HL-60 (cell line): ENCODE results near the gene CCDC154.

Experiments used
- DNase-seq, 2 experiments: peaks; one replicate each; pipeline ENCODE4 v3.0.0-alpha.2; 2010 to 2020; ENCODE audit warnings: low read depth in 1 of 2, low spot score in 1 of 2
- H3K27ac ChIP-seq: fragments of 250-450 bp; sonication (Bioruptor Pico); replicated peaks from 2 replicates; pipeline ENCODE4 v1.5.1; 2020; ENCODE audit warnings: mild to moderate bottlenecking, moderate library complexity
- H3K27me3 ChIP-seq: fragments of 250-450 bp; sonication (Bioruptor Pico); 2 replicates; pipeline ENCODE4 v1.5.1; 2021; ENCODE audit warnings: mild to moderate bottlenecking, moderate library complexity; ENCODE audit not compliant: insufficient read depth, poor library complexity, severe bottlenecking
- H3K4me3 ChIP-seq: replicated peaks from 2 replicates; pipeline ENCODE4 v1.5.1; 2011; ENCODE audit warnings: mild to moderate bottlenecking, control low read depth, low read length; ENCODE audit not compliant: insufficient read depth
- CTCF ChIP-seq: IDR thresholded peaks from one replicate; pipeline ENCODE4 v1.5.1; 2011; ENCODE audit warnings: low read length, control low read depth, inconsistent platforms; ENCODE audit not compliant: insufficient read depth
- GABPA ChIP-seq: IDR thresholded peaks from 2 replicates; pipeline ENCODE4 v1.6.1; 2012; ENCODE audit warnings: low read depth
- POLR2AphosphoS5 ChIP-seq: IDR thresholded peaks from 2 replicates; pipeline ENCODE4 v1.6.1; 2012; ENCODE audit warnings: low read depth
- SPI1 ChIP-seq: IDR thresholded peaks from 2 replicates; pipeline ENCODE4 v1.6.1; 2012; ENCODE audit warnings: low read depth, mild to moderate bottlenecking, borderline replicate concordance
- TF ChIP-seq, protein P1 (sequence below): IDR thresholded peaks from 2 replicates; pipeline ENCODE4 v1.6.1; 2012; ENCODE audit warnings: low read depth; ENCODE audit not compliant: insufficient replicate concordance

CCDC154 gene

DNA sequence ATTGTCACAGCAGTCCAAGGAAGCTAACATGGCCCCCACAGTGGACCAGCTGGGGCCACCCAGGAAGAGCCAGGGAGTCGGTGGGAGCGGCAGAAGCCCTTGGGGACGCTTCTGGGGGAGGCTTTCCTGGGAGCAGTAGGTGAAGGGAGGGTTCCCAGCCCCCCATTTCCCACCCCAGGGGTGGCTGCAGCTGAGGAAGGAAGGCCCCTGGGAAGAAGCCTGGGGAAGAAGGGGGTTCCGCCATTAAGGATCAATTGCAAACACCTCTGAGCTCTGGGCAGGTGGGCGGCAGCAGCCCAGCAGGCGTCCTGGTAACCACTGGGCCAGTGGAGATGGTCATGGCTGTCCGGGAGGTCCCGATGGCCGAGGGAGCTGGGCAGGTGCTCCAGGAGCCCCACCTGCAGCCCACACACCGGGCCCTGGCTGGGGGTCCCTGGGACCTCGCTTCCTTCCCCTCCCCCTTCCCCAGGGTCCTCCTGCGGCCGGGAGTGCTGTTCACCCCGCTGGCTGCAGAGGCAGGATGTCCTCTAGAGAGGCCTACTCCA, 14.1 kb downstream of the CCDC154 start:
- peaks cover 3% of the 10 kb centered on the region for H3K27me3 ChIP-seq
- no peak for DNase-seq
- no peak overlapping the region for H3K27ac ChIP-seq
- TF ChIP-seq POLR2AphosphoS5 (no peak), CTCF (no peak), GABPA (no peak), SPI1 (no peak)
- TF ChIP-seq, protein P1, sequence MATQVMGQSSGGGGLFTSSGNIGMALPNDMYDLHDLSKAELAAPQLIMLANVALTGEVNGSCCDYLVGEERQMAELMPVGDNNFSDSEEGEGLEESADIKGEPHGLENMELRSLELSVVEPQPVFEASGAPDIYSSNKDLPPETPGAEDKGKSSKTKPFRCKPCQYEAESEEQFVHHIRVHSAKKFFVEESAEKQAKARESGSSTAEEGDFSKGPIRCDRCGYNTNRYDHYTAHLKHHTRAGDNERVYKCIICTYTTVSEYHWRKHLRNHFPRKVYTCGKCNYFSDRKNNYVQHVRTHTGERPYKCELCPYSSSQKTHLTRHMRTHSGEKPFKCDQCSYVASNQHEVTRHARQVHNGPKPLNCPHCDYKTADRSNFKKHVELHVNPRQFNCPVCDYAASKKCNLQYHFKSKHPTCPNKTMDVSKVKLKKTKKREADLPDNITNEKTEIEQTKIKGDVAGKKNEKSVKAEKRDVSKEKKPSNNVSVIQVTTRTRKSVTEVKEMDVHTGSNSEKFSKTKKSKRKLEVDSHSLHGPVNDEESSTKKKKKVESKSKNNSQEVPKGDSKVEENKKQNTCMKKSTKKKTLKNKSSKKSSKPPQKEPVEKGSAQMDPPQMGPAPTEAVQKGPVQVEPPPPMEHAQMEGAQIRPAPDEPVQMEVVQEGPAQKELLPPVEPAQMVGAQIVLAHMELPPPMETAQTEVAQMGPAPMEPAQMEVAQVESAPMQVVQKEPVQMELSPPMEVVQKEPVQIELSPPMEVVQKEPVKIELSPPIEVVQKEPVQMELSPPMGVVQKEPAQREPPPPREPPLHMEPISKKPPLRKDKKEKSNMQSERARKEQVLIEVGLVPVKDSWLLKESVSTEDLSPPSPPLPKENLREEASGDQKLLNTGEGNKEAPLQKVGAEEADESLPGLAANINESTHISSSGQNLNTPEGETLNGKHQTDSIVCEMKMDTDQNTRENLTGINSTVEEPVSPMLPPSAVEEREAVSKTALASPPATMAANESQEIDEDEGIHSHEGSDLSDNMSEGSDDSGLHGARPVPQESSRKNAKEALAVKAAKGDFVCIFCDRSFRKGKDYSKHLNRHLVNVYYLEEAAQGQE = no peak
- no peak overlapping the region for H3K4me3 ChIP-seq

GRCh38 chr16:1429631-1430030, 14.7 kb downstream of the CCDC154 start:
- H3K4me3 ChIP-seq = no peak overlapping the region
- TF ChIP-seq GABPA (no peak), SPI1 (no peak), CTCF (no peak), POLR2AphosphoS5 (no peak)
- TF ChIP-seq, protein P1 = no peak
- DNase-seq = no peak
- H3K27ac ChIP-seq = no peak overlapping the region
- H3K27me3 ChIP-seq = peaks cover 3% of the 10 kb centered on the region

DNA sequence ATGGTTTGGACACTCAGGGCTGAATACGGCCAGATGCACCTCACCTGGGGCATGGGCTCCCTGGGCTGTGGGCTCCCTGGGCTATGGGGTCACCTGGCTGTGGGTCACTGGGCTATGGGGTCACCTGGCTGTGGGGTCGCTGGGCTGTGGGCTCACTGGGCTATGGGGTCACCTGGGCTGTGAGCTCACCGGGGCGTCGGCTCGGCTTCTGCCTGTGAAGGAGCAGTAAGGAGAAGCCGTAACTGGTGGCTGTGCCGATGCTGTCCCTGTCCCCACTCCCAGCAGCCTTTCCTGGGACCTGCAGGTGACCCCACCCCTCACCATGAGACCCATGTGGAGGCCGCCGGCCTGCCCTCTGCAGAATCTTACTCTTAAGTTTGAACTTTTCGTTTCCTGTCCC, 15.3 kb downstream of the CCDC154 start:
- Histone ChIP-seq H3K27me3 (peaks cover 3% of the 10 kb centered on the region), H3K4me3 (no peak overlapping the region), H3K27ac (no peak overlapping the region)
- TF ChIP-seq GABPA (no peak), POLR2AphosphoS5 (no peak), SPI1 (no peak), CTCF (no peak)
- TF ChIP-seq, protein P1 = no peak
- DNase-seq = no peak
